H9 (cell line): Measurements from ENCODE around the gene ZNF354C. TPM values are rescaled to one million over a fixed set of nuclear protein-coding genes. Genes with fewer than 3 reads are reported as not detected.

Experiments used
- DNase-seq: peaks from one replicate; pipeline ENCODE4 v3.0.0-alpha.2; 2017
- H2AFZ ChIP-seq: one replicate; pipeline ENCODE4 v1.6.1; 2013; ENCODE audit warnings: mild to moderate bottlenecking, low read length, control low read depth, moderate library complexity
- H2AK5ac ChIP-seq: 2 replicates; pipeline ENCODE4 v1.6.1; 2013; ENCODE audit warnings: low read length, control low read depth, mixed read lengths; ENCODE audit not compliant: insufficient read length
- H2BK120ac ChIP-seq: one replicate; pipeline ENCODE4 v1.6.1; 2013; ENCODE audit warnings: low read depth, mild to moderate bottlenecking, low read length, control low read depth, inconsistent platforms; ENCODE audit not compliant: poor library complexity, severe bottlenecking
- H2BK12ac ChIP-seq: 2 replicates; pipeline ENCODE4 v1.6.1; 2013; ENCODE audit warnings: low read length, control low read depth, mixed read lengths, low read depth; ENCODE audit not compliant: insufficient read length
- H2BK15ac ChIP-seq: 2 replicates; pipeline ENCODE4 v1.6.1; 2013; ENCODE audit warnings: low read depth, low read length, control low read depth
- H2BK20ac ChIP-seq: one replicate; pipeline ENCODE4 v1.6.1; 2013; ENCODE audit warnings: low read depth, mild to moderate bottlenecking, low read length, control low read depth, inconsistent platforms; ENCODE audit not compliant: poor library complexity, severe bottlenecking
- H2BK5ac ChIP-seq: 2 replicates; pipeline ENCODE4 v1.6.1; 2013; ENCODE audit warnings: low read length, control low read depth, mixed read lengths; ENCODE audit not compliant: insufficient read length
- H3K14ac ChIP-seq: 2 replicates; pipeline ENCODE4 v1.6.1; 2013; ENCODE audit warnings: low read length, control low read depth; ENCODE audit not compliant: insufficient read depth
- H3K18ac ChIP-seq: 2 replicates; pipeline ENCODE4 v1.6.1; 2013; ENCODE audit warnings: low read depth, mild to moderate bottlenecking, mixed read lengths, low read length, control low read depth; ENCODE audit not compliant: insufficient read length
- H3K23ac ChIP-seq: 2 replicates; pipeline ENCODE4 v1.6.1; 2013; ENCODE audit warnings: low read length, control low read depth, mixed read lengths, low read depth; ENCODE audit not compliant: insufficient read length
- H3K23me2 ChIP-seq: 2 replicates; pipeline ENCODE4 v1.6.1; 2013; ENCODE audit warnings: low read depth, mild to moderate bottlenecking, mixed read lengths, low read length, control low read depth; ENCODE audit not compliant: insufficient read length, poor library complexity, severe bottlenecking
- H3K27ac ChIP-seq: 2 replicates; pipeline ENCODE4 v1.5.1; 2013; ENCODE audit warnings: low read length, control low read depth, mixed read lengths, low read depth; ENCODE audit not compliant: insufficient read length
- H3K27me3 ChIP-seq: 2 replicates; pipeline ENCODE4 v1.6.1; 2013; ENCODE audit warnings: low read length, control low read depth, inconsistent platforms; ENCODE audit not compliant: insufficient read depth
- H3K4ac ChIP-seq: 2 replicates; pipeline ENCODE4 v1.6.1; 2013; ENCODE audit warnings: low read depth, mild to moderate bottlenecking, control low read depth, inconsistent platforms, low read length, moderate library complexity
- H3K4me1 ChIP-seq: 2 replicates; pipeline ENCODE4 v1.6.1; 2013; ENCODE audit warnings: low read length, control low read depth, inconsistent platforms; ENCODE audit not compliant: insufficient read depth
- H3K4me2 ChIP-seq: 2 replicates; pipeline ENCODE4 v1.6.1; 2013; ENCODE audit warnings: low read length, control low read depth, mixed read lengths; ENCODE audit not compliant: insufficient read length, insufficient read depth
- H3K56ac ChIP-seq: 2 replicates; pipeline ENCODE4 v1.6.1; 2013; ENCODE audit warnings: low read depth, mild to moderate bottlenecking, mixed read lengths, low read length, control low read depth; ENCODE audit not compliant: insufficient read length
- H3K79me1 ChIP-seq: 2 replicates; pipeline ENCODE4 v1.6.1; 2013; ENCODE audit warnings: low read depth, mild to moderate bottlenecking, moderate library complexity, low read length, control low read depth, inconsistent platforms; ENCODE audit not compliant: insufficient read depth, poor library complexity, severe bottlenecking
- H3K79me2 ChIP-seq: 2 replicates; pipeline ENCODE4 v1.6.1; 2013; ENCODE audit warnings: low read length, control low read depth, inconsistent platforms; ENCODE audit not compliant: insufficient read depth
- H3K9ac ChIP-seq: 2 replicates; pipeline ENCODE4 v1.6.1; 2013; ENCODE audit warnings: low read length, control low read depth, mixed read lengths; ENCODE audit not compliant: insufficient read length; ENCODE audit errors: extremely low read depth
- H3K9me3 ChIP-seq: one replicate; pipeline ENCODE4 v1.6.1; 2013; ENCODE audit warnings: low read depth, low read length, inconsistent platforms; ENCODE audit not compliant: control insufficient read depth
- H3T11ph ChIP-seq: one replicate; pipeline ENCODE4 v1.6.1; 2013; ENCODE audit warnings: mild to moderate bottlenecking, low read length, control low read depth, inconsistent platforms
- H4K20me1 ChIP-seq: one replicate; pipeline ENCODE4 v1.6.1; 2013; ENCODE audit not compliant: control insufficient read depth, insufficient read length, insufficient read depth
- H4K5ac ChIP-seq: 2 replicates; pipeline ENCODE4 v1.6.1; 2013; ENCODE audit warnings: low read depth, mild to moderate bottlenecking, mixed read lengths, low read length, control low read depth; ENCODE audit not compliant: insufficient read length
- H4K8ac ChIP-seq: replicated peaks from 2 replicates; pipeline ENCODE4 v1.6.1; 2013; ENCODE audit warnings: low read length, control low read depth, mixed read lengths, low read depth; ENCODE audit not compliant: insufficient read length
- H4K91ac ChIP-seq: 2 replicates; pipeline ENCODE4 v1.6.1; 2013; ENCODE audit warnings: low read depth, mild to moderate bottlenecking, moderate library complexity, mixed read lengths, low read length, control low read depth; ENCODE audit not compliant: insufficient read length
- H3K27ac Mint-ChIP-seq, 3 experiments: 2 replicates in 2 of 3; 3 replicates in 1 of 3; pipeline ENCODE4 v1.8.0; 2020 to 2021; ENCODE audit warnings: mixed read lengths in 3 of 3, mild to moderate bottlenecking in 1 of 3, moderate library complexity in 1 of 3
- H3K27me3 Mint-ChIP-seq: 2 replicates; pipeline ENCODE4 v1.8.0; 2021; ENCODE audit warnings: low read depth, mild to moderate bottlenecking, moderate library complexity, mixed read lengths
- H3K36me3 Mint-ChIP-seq, 3 experiments: 2 replicates in 2 of 3; 3 replicates in 1 of 3; pipeline ENCODE4 v1.8.0; 2020 to 2021; ENCODE audit warnings: low read depth in 3 of 3, mixed read lengths in 3 of 3; ENCODE audit not compliant: insufficient read depth in 1 of 3
- H3K4me1 Mint-ChIP-seq, 2 experiments: 2 replicates each; pipeline ENCODE4 v1.8.0; 2020; ENCODE audit warnings: mixed read lengths in 2 of 2
- H3K4me3 Mint-ChIP-seq, 2 experiments: 2 replicates in 1 of 2; 3 replicates in 1 of 2; pipeline ENCODE4 v1.8.0; 2020 to 2021; ENCODE audit warnings: mild to moderate bottlenecking in 2 of 2, mixed read lengths in 2 of 2, moderate library complexity in 1 of 2
- H3K9me3 Mint-ChIP-seq, 2 experiments: 2 replicates in 1 of 2; 3 replicates in 1 of 2; pipeline ENCODE4 v1.8.0; 2020; ENCODE audit warnings: mild to moderate bottlenecking in 2 of 2, mixed read lengths in 2 of 2, moderate library complexity in 1 of 2
- WGBS: extraction: QIAGEN DNeasy Blood & Tissue Kit; methylation state at CpG from one replicate; pipeline ENCODE4 v1.1.7; 2013; ENCODE audit warnings: missing lambda C conversion rate, low lambda C conversion rate, mixed read lengths; ENCODE audit not compliant: insufficient read length; ENCODE audit errors: extremely low coverage; 5-methylcytosine and 5-hydroxymethylcytosine counted together
- total RNA-seq: library from RNA; stranded (reverse); gene quantifications from 2 replicates; pipeline ENCODE4 v1.2.1, GENCODE V29; 2021
- TF ChIP-seq, protein P1 (sequence below): fragments of 200-600 bp; sonication (generic); conservative IDR thresholded peaks from 3 replicates; pipeline ENCODE4 v1.8.0; 2021; ENCODE audit warnings: antibody characterized with exemption, mild to moderate bottlenecking

The ZNF354C gene
- total RNA-seq, 1 experiment from 2014 or later = 5.4 TPM

DNA sequence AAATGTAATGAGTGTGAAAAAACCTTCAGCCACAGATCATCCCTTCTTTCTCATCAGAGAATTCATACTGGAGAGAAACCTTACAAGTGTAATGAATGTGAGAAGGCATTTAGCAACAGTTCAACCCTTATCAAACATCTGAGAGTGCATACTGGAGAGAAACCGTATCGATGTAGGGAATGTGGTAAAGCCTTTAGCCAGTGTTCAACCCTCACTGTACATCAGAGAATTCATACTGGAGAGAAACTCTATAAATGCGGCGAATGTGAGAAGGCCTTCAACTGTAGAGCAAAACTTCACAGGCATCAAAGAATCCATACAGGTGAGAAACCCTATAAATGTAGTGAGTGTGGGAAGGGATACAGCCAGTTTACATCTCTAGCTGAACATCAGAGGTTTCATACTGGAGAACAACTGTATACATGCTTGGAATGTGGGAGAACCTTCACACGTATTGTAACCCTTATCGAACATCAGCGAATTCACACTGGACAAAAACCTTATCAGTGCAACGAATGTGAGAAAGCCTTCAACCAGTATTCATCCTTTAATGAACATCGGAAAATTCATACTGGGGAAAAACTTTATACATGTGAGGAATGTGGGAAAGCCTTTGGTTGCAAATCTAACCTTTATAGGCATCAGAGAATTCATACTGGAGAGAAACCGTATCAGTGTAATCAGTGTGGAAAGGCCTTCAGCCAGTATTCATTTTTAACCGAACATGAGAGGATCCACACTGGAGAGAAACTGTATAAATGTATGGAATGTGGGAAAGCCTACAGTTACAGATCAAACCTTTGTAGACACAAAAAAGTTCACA is 19.2 kb downstream of the ZNF354C start:
- Histone ChIP-seq H3T11ph (no peak overlapping the region), H2BK5ac (no peak overlapping the region), H3K79me1 (no peaks in the 10 kb centered on the region), H3K79me2 (no peaks in the 10 kb centered on the region), H3K27ac (no peak overlapping the region), H3K27me3 (no peaks in the 10 kb centered on the region), H3K18ac (no peak overlapping the region), H2BK15ac (no peak overlapping the region), H3K23ac (no peak overlapping the region), H2AFZ (no peak overlapping the region), H3K4ac (no peak overlapping the region), H3K9me3 (peaks cover 90% of the 10 kb centered on the region), H3K14ac (no peak overlapping the region), H2BK12ac (no peak overlapping the region), H3K4me1 (no peaks in the 10 kb centered on the region), H4K20me1 (no peaks in the 10 kb centered on the region), H2BK120ac (no peak overlapping the region), H3K23me2 (no peaks in the 10 kb centered on the region), H3K56ac (no peak overlapping the region), H3K4me2 (no peak overlapping the region), H2AK5ac (no peak overlapping the region), H3K9ac (no peak overlapping the region), H4K8ac (no peak overlapping the region), H4K91ac (no peak overlapping the region), H4K5ac (no peak overlapping the region), H2BK20ac (no peak overlapping the region)
- H3K36me3 Mint-ChIP-seq = peaks cover 68 to 78% (median 76%) of the 10 kb centered on the region in 3 experiments
- TF ChIP-seq, protein P1, sequence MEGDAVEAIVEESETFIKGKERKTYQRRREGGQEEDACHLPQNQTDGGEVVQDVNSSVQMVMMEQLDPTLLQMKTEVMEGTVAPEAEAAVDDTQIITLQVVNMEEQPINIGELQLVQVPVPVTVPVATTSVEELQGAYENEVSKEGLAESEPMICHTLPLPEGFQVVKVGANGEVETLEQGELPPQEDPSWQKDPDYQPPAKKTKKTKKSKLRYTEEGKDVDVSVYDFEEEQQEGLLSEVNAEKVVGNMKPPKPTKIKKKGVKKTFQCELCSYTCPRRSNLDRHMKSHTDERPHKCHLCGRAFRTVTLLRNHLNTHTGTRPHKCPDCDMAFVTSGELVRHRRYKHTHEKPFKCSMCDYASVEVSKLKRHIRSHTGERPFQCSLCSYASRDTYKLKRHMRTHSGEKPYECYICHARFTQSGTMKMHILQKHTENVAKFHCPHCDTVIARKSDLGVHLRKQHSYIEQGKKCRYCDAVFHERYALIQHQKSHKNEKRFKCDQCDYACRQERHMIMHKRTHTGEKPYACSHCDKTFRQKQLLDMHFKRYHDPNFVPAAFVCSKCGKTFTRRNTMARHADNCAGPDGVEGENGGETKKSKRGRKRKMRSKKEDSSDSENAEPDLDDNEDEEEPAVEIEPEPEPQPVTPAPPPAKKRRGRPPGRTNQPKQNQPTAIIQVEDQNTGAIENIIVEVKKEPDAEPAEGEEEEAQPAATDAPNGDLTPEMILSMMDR = no peak
- no peak overlapping the region for H3K4me3 Mint-ChIP-seq
- H3K9me3 Mint-ChIP-seq = peaks cover 88 to 92% of the 10 kb centered on the region in 2 experiments
- H3K27me3 Mint-ChIP-seq = peaks cover 8% of the 10 kb centered on the region; the same call in 1 of the 2 replicates
- no peak for DNase-seq
- H3K27ac Mint-ChIP-seq = no peak overlapping the region
- WGBS = no CpG with 5 or more reads among the region's 11 CpGs
- no peaks in the 10 kb centered on the region for H3K4me1 Mint-ChIP-seq
